ENCODE measurements around the gene ADAMTS12. TPM values are rescaled to one million over a fixed set of nuclear protein-coding genes. Genes with fewer than 3 reads are reported as not detected.

The ADAMTS12 gene
- total and polyA plus RNA-seq, 3 experiments from 2014 or later = not detected

DNA sequence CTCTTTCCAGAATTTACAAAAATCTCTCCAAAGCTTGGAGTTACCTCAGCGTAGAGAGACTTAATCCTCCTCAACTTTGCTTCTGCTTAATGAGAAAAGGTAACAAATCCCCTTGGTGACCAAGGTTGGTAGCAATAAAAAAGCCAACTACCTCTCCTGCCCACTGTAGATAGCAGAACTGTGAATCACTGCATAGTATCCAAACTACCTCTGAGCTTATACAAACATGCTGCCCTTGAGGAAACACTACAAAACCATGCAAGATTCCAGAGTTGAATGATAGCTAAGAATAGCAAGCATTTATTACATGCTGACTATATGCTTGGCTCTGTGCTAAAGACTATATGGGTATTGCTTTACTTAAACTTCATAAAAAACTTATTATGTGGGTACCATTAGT lies 2.8 kb upstream of the ADAMTS12 start:
- ChIA-PET POLR2A (no interaction called here), CTCF (no interaction called here)
- Histone ChIP-seq H3K4me3 (ENCODE audit: low read length) (no peak overlapping the region), H3K4me1 (ENCODE audit: insufficient read depth, low read length) (no peaks in the 10 kb centered on the region), H3K36me3 (ENCODE audit: insufficient read depth, low read length) (no peaks in the 10 kb centered on the region), H3K27ac (ENCODE audit: low read depth, low read length) (no peak overlapping the region), H3K27me3 (ENCODE audit: insufficient read depth, low read length, poor library complexity, severe bottlenecking) (peaks cover 5% of the 10 kb centered on the region), H3K9me3 (ENCODE audit: low read length) (no peaks in the 10 kb centered on the region)
- DNase-seq = no peak
- Mint-ChIP-seq H3K4me3 (no peak overlapping the region), H3K27me3 (peaks cover 25 to 72% of the 10 kb centered on the region in 2 donors), H3K36me3 (no peaks in the 10 kb centered on the region), H3K27ac (no peak overlapping the region), H3K9me3 (peaks cover 0 to 2% (median 0%) of the 10 kb centered on the region in 5 donors), H3K4me1 (peaks cover 1 to 10% (median 2%) of the 10 kb centered on the region in 3 donors)

DNA sequence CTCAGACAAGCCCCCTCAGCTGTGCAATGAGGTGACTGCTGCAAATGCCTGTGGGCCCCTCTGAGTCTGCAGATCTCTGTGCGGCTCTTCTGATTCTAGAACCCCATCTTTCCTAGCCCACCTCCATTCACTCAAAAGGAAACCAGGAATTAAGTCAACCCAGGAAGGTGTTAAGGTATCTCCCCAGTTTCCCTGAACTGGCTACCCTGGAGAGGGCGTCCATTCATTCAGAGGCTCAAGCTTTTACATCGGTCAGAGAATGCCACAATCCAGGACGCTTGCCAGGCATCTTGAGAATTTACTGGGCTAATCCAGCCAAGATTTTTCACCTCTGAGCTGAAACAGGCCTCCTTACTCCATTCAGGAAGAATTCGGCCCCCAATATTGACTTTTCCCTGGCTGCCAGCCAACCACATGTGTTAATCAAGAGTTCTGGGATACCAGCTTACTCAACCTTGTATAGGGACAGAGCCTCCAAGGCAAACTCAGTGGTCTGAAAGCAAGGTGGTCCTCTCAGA lies 889 bp upstream of the ADAMTS12 start:
- Mint-ChIP-seq H3K27ac (no peak overlapping the region), H3K4me3 (peak overlapping the region in 2 of 7 donors; percentile 10 to 26), H3K9me3 (peaks cover 0 to 2% (median 0%) of the 10 kb centered on the region in 5 donors), H3K4me1 (peaks cover 0 to 10% (median 1%) of the 10 kb centered on the region in 3 donors), H3K27me3 (peaks cover 23 to 75% of the 10 kb centered on the region in 2 donors), H3K36me3 (no peaks in the 10 kb centered on the region)
- Histone ChIP-seq H3K27me3 (ENCODE audit: insufficient read depth, low read length, poor library complexity, severe bottlenecking) (peaks cover 5% of the 10 kb centered on the region), H3K27ac (ENCODE audit: low read depth, low read length) (no peak overlapping the region), H3K4me1 (ENCODE audit: insufficient read depth, low read length) (no peaks in the 10 kb centered on the region), H3K4me3 (ENCODE audit: low read length) (no peak overlapping the region), H3K36me3 (ENCODE audit: insufficient read depth, low read length) (no peaks in the 10 kb centered on the region), H3K9me3 (ENCODE audit: low read length) (no peaks in the 10 kb centered on the region)
- no peak for DNase-seq
- ChIA-PET POLR2A (no interaction called here), CTCF (no interaction called here)

DNA sequence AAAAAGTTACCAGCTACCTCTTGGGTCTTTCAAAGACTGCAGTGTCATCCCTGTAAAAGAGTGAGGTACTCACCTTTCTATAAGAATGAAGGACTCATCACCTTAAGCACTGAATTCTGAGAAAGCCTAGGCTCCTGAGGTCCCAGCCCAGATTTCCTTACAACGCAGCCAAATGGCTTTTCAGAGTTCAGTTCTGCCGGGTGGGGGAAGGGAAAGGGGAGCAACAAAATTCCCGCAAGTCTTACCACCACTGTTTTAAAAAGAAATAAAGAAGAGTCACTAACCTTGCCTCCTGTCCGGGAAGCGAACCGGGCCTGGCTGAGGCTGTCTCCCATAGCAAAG lies 373 bp downstream of the ADAMTS12 start:
- Histone ChIP-seq H3K9me3 (ENCODE audit: low read length) (no peaks in the 10 kb centered on the region), H3K36me3 (ENCODE audit: insufficient read depth, low read length) (no peaks in the 10 kb centered on the region), H3K4me3 (ENCODE audit: low read length) (no peak overlapping the region), H3K27ac (ENCODE audit: low read depth, low read length) (no peak overlapping the region), H3K4me1 (ENCODE audit: insufficient read depth, low read length) (no peaks in the 10 kb centered on the region), H3K27me3 (ENCODE audit: insufficient read depth, low read length, poor library complexity, severe bottlenecking) (peaks cover 5% of the 10 kb centered on the region)
- CTCF ChIA-PET = no interaction called here
- Mint-ChIP-seq H3K27me3 (peaks cover 27 to 65% of the 10 kb centered on the region in 2 donors), H3K4me1 (peaks cover 0 to 10% (median 1%) of the 10 kb centered on the region in 3 donors), H3K4me3 (peak overlapping the region in 1 of 7 donors; percentile 51), H3K9me3 (peaks cover 0 to 2% (median 0%) of the 10 kb centered on the region in 5 donors), H3K36me3 (no peaks in the 10 kb centered on the region), H3K27ac (no peak overlapping the region)
- DNase-seq = no peak
- POLR2A ChIA-PET = no interaction called here

GRCh38 chr5:33890131-33891032 lies 1.4 kb downstream of the ADAMTS12 start:
- H3K4me3 ChIP-seq (ENCODE audit: low read length) = no peak overlapping the region
- CTCF ChIA-PET = no interaction called here
- POLR2A ChIA-PET = no interaction called here

DNA sequence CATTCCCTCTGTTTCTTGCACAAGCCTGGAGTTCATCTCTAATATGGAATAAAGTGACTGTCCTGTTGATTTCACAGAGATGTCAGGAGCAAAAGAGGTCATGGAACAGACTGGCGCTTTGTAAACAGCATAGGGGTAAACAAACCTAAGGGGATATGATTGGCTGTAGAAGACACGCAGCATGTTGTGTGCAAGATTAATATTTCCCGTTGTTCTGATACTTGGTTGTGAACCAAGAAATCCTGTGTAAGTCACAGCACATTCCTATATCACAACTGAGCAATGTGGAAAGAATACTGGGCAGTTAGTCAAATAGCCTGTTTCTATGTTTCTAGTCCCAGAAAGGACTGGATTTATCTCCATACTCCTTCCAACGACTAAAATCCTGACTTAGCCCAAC lies 3.2 kb downstream of the ADAMTS12 start:
- no peak overlapping the region for H3K4me3 ChIP-seq (ENCODE audit: low read length)
- CTCF ChIA-PET = no interaction called here

More at GRCh38 chr5:33890131-33891032, 1.4 kb downstream of the ADAMTS12 start:
- Histone ChIP-seq H3K9me3 (ENCODE audit: low read length) (no peaks in the 10 kb centered on the region), H3K36me3 (ENCODE audit: insufficient read depth, low read length) (no peaks in the 10 kb centered on the region), H3K27me3 (ENCODE audit: insufficient read depth, low read length, poor library complexity, severe bottlenecking) (peaks cover 5% of the 10 kb centered on the region), H3K4me1 (ENCODE audit: insufficient read depth, low read length) (no peaks in the 10 kb centered on the region), H3K27ac (ENCODE audit: low read depth, low read length) (no peak overlapping the region)
- Mint-ChIP-seq H3K27me3 (peaks cover 27 to 58% of the 10 kb centered on the region in 2 donors), H3K9me3 (peaks cover 0 to 2% (median 0%) of the 10 kb centered on the region in 5 donors), H3K36me3 (no peaks in the 10 kb centered on the region), H3K4me3 (no peak overlapping the region), H3K4me1 (peaks cover 0 to 10% (median 1%) of the 10 kb centered on the region in 3 donors), H3K27ac (peak overlapping the region in 1 of 8 donors; percentile 58)
- DNase-seq = no peak

GRCh38 chr5:33887268-33887667 lies 4.5 kb downstream of the ADAMTS12 start:
- Mint-ChIP-seq H3K27me3 (peaks cover 18 to 36% of the 10 kb centered on the region in 2 donors), H3K4me1 (peaks cover 0 to 8% (median under 1%) of the 10 kb centered on the region in 3 donors), H3K4me3 (no peak overlapping the region), H3K27ac (no peak overlapping the region), H3K9me3 (peaks cover 0 to 2% (median 0%) of the 10 kb centered on the region in 5 donors), H3K36me3 (no peaks in the 10 kb centered on the region)
- H3K36me3 ChIP-seq (ENCODE audit: insufficient read depth, low read length) = no peaks in the 10 kb centered on the region
- H3K27me3 ChIP-seq (ENCODE audit: insufficient read depth, low read length, poor library complexity, severe bottlenecking) = peaks cover 5% of the 10 kb centered on the region
- no peak overlapping the region for H3K27ac ChIP-seq (ENCODE audit: low read depth, low read length)
- DNase-seq = no peak
- H3K4me3 ChIP-seq (ENCODE audit: low read length) = no peak overlapping the region
- no peaks in the 10 kb centered on the region for H3K9me3 ChIP-seq (ENCODE audit: low read length)
- ChIA-PET POLR2A (no interaction called here), CTCF (no interaction called here)
- no peaks in the 10 kb centered on the region for H3K4me1 ChIP-seq (ENCODE audit: insufficient read depth, low read length)

More for the DNA sequence above, 3.2 kb downstream of the ADAMTS12 start:
- H3K4me1 Mint-ChIP-seq = peaks cover 0 to 10% (median 1%) of the 10 kb centered on the region in 3 donors
- H3K4me3 Mint-ChIP-seq = no peak overlapping the region
- H3K27ac ChIP-seq (ENCODE audit: low read depth, low read length) = no peak overlapping the region
- peaks cover 22 to 45% of the 10 kb centered on the region in 2 donors for H3K27me3 Mint-ChIP-seq
- H3K27me3 ChIP-seq (ENCODE audit: insufficient read depth, low read length, poor library complexity, severe bottlenecking) = peaks cover 5% of the 10 kb centered on the region
- peaks cover 0 to 2% (median 0%) of the 10 kb centered on the region in 5 donors for H3K9me3 Mint-ChIP-seq
- no peaks in the 10 kb centered on the region for H3K9me3 ChIP-seq (ENCODE audit: low read length)
- DNase-seq = no peak
- no peaks in the 10 kb centered on the region for H3K4me1 ChIP-seq (ENCODE audit: insufficient read depth, low read length)
- H3K36me3 Mint-ChIP-seq = no peaks in the 10 kb centered on the region
- POLR2A ChIA-PET = no interaction called here
- H3K36me3 ChIP-seq (ENCODE audit: insufficient read depth, low read length) = no peaks in the 10 kb centered on the region
- no peak overlapping the region for H3K27ac Mint-ChIP-seq

DNA sequence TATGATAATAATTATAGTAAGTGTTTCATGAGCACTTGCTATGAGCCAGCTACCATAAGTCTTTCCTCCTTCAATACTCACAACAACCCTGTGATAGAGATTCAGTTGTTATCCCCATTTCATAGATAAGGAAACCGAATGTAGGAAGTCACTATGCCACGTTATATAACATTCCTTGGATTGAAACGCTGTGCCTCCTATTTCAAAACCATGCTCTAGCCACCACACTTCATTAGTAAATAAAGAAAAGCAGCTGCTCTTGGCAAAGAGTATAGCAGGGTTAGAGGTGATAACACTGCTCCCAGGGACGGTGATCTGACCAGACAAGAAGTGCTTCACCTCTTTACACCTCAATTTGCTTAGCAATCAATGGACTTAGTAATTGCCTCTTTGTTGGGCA lies 5.5 kb downstream of the ADAMTS12 start:
- no peak overlapping the region for H3K27ac ChIP-seq (ENCODE audit: low read depth, low read length)
- H3K36me3 ChIP-seq (ENCODE audit: insufficient read depth, low read length) = no peaks in the 10 kb centered on the region
- ChIA-PET POLR2A (no interaction called here), CTCF (no interaction called here)
- Mint-ChIP-seq H3K9me3 (no peaks in the 10 kb centered on the region), H3K36me3 (no peaks in the 10 kb centered on the region), H3K4me1 (peaks cover 0 to 4% (median 0%) of the 10 kb centered on the region in 3 donors), H3K4me3 (no peak overlapping the region), H3K27me3 (peaks cover 13 to 31% of the 10 kb centered on the region in 2 donors), H3K27ac (no peak overlapping the region)
- DNase-seq = no peak
- H3K9me3 ChIP-seq (ENCODE audit: low read length) = no peaks in the 10 kb centered on the region
- H3K4me3 ChIP-seq (ENCODE audit: low read length) = no peak overlapping the region
- H3K27me3 ChIP-seq (ENCODE audit: insufficient read depth, low read length, poor library complexity, severe bottlenecking) = peaks cover 5% of the 10 kb centered on the region
- H3K4me1 ChIP-seq (ENCODE audit: insufficient read depth, low read length) = no peaks in the 10 kb centered on the region

DNA sequence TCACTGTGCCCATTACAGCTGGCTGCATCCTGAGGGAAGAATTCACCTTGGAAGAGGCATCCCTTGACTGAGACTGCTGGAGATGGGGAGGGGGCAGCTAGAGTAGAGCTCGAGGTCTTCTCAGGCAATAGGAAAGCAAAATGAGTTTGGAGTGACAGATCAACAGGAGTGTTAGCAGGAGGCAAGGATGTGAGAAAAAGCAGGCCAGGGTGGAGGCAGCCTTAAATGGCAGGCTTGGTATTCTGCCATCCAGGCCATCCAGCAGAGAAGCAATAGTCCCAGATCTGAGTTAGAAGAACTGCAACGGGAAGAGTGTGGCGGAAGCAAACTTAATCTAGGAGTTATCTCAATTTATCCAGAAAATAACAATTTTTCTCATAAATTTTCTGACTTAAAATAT lies 6.1 kb downstream of the ADAMTS12 start:
- POLR2A ChIA-PET = no interaction called here
- H3K27ac Mint-ChIP-seq = no peak overlapping the region
- CTCF ChIA-PET = no interaction called here

More for the DNA sequence above, 6.1 kb downstream of the ADAMTS12 start:
- no peaks in the 10 kb centered on the region for H3K4me1 Mint-ChIP-seq
- H3K27ac ChIP-seq (ENCODE audit: low read depth, low read length) = no peak overlapping the region
- no peaks in the 10 kb centered on the region for H3K36me3 ChIP-seq (ENCODE audit: insufficient read depth, low read length)
- no peaks in the 10 kb centered on the region for H3K4me1 ChIP-seq (ENCODE audit: insufficient read depth, low read length)
- H3K4me3 ChIP-seq (ENCODE audit: low read length) = no peak overlapping the region
- no peak for DNase-seq
- peaks cover 5% of the 10 kb centered on the region for H3K27me3 ChIP-seq (ENCODE audit: insufficient read depth, low read length, poor library complexity, severe bottlenecking)
- H3K4me3 Mint-ChIP-seq = no peak overlapping the region
- H3K9me3 Mint-ChIP-seq = no peaks in the 10 kb centered on the region
- H3K36me3 Mint-ChIP-seq = no peaks in the 10 kb centered on the region
- H3K9me3 ChIP-seq (ENCODE audit: low read length) = no peaks in the 10 kb centered on the region
- peaks cover 8 to 25% of the 10 kb centered on the region in 2 donors for H3K27me3 Mint-ChIP-seq
